Endodermal cell (in vitro differentiated cells): ENCODE results near the gene RAPH1. TPM values are rescaled to one million over a fixed set of nuclear protein-coding genes. Genes with fewer than 3 reads are reported as not detected.

Source experiments
- DNase-seq: peaks from one replicate; pipeline ENCODE4 v3.0.0-alpha.2; 2017
- H3K27ac ChIP-seq: 2 replicates; pipeline ENCODE4 v1.5.1; 2013; ENCODE audit warnings: mild to moderate bottlenecking, low read depth, low read length, moderate library complexity
- H3K27me3 ChIP-seq: 2 replicates; pipeline ENCODE4 v1.6.1; 2013; ENCODE audit warnings: mild to moderate bottlenecking, low read length, moderate library complexity; ENCODE audit not compliant: insufficient read depth, control insufficient read depth, poor library complexity, severe bottlenecking
- H3K36me3 ChIP-seq: 2 replicates; pipeline ENCODE4 v1.7.0; 2013; ENCODE audit warnings: mild to moderate bottlenecking, low read length, moderate library complexity; ENCODE audit not compliant: control insufficient read depth, insufficient read depth
- H3K4me1 ChIP-seq: one replicate; pipeline ENCODE4 v1.7.0; 2013; ENCODE audit warnings: low read length; ENCODE audit not compliant: control insufficient read depth, insufficient read depth
- H3K4me3 ChIP-seq: 2 replicates; pipeline ENCODE4 v1.5.1; 2013; ENCODE audit warnings: mild to moderate bottlenecking, low read length, moderate library complexity
- H3K9ac ChIP-seq: 2 replicates; pipeline ENCODE4 v1.6.1; 2013; ENCODE audit warnings: mild to moderate bottlenecking, low read length, moderate library complexity; ENCODE audit not compliant: poor library complexity, severe bottlenecking; ENCODE audit errors: extremely low read depth
- H3K9me3 ChIP-seq: 2 replicates; pipeline ENCODE4 v1.6.1; 2013; ENCODE audit warnings: mild to moderate bottlenecking, low read length, moderate library complexity; ENCODE audit not compliant: control insufficient read depth
- H3K27ac Mint-ChIP-seq: 2 replicates; pipeline ENCODE4 v1.8.0; 2020; ENCODE audit warnings: mixed read lengths
- H3K27me3 Mint-ChIP-seq: 2 replicates; pipeline ENCODE4 v1.8.0; 2021; ENCODE audit warnings: mild to moderate bottlenecking, mixed read lengths; ENCODE audit not compliant: insufficient read depth
- H3K36me3 Mint-ChIP-seq: 2 replicates; pipeline ENCODE4 v1.8.0; 2020; ENCODE audit warnings: low read depth, mixed read lengths
- H3K4me1 Mint-ChIP-seq: 2 replicates; pipeline ENCODE4 v1.8.0; 2020; ENCODE audit warnings: mixed read lengths
- H3K4me3 Mint-ChIP-seq: 2 replicates; pipeline ENCODE4 v1.8.0; 2020; ENCODE audit warnings: mild to moderate bottlenecking, moderate library complexity, mixed read lengths
- H3K9me3 Mint-ChIP-seq: 2 replicates; pipeline ENCODE4 v1.8.0; 2020; ENCODE audit warnings: mild to moderate bottlenecking, mixed read lengths
- CTCF ChIP-seq: fragments of 200-600 bp; sonication (generic); conservative IDR thresholded peaks from 2 replicates; pipeline ENCODE4 v1.5.0; 2021; ENCODE audit warnings: antibody characterized with exemption, mild to moderate bottlenecking
- WGBS, 2 experiments: methylation state at CpG; one replicate each; pipeline versions ENCODE4 v1.1.5 to v1.1.7; 2013; ENCODE audit warnings: missing lambda C conversion rate in 2 of 2, mixed read lengths in 1 of 2; ENCODE audit not compliant: insufficient coverage in 1 of 2, insufficient read length in 1 of 2; 5-methylcytosine and 5-hydroxymethylcytosine counted together
- total RNA-seq, 2 donors: library from RNA; stranded (reverse); fragmentation: NEBNext Ultra II Directional in 1 of 2; extraction: Animal tissue kit (Norgen Biotek cat#: 25700) in 1 of 2; gene quantifications; 2 replicates in 1 of 2; 3 replicates in 1 of 2; pipeline ENCODE4 v1.2.1, GENCODE V29; 2021

The RAPH1 gene
- total RNA-seq, 2 donors from 2014 or later = 23.5 to 24.6 TPM

DNA sequence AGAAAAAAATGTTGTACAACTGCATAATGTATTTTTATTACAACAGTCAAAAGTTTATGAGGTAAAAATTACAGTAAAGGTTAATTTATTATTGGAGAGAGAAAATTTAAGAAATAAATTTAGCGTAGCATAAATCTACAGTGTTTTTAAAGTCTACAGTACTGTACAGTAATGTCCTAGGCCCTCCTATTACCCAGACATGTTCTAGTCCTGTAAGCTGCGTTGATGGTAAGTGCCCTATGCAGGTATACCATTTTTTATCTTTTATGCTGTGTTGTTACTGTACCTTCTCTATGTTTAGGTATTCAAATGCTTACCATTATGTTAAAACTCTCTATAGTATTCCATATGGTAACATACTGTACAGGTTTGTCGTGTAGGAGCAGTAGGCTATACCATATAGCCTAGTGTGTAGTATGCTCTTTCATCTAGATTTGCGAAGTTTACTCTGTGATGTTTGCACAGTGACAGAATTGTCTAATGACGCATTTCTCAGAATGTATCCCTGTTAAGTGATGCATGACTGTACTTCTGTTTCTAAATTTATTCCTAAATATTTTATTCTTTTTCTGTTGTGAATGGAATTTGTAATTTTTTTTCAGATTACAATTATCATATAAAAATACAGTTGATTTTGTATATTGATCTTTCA is 182.4 kb downstream of the RAPH1 start:
- Mint-ChIP-seq H3K4me1 (peaks cover 2% of the 10 kb centered on the region), H3K27me3 (no peaks in the 10 kb centered on the region), H3K36me3 (peaks cover 26% of the 10 kb centered on the region), H3K4me3 (no peak overlapping the region), H3K27ac (no peak overlapping the region), H3K9me3 (no peaks in the 10 kb centered on the region)
- Histone ChIP-seq H3K36me3 (peaks cover 20% of the 10 kb centered on the region), H3K9ac (no peak overlapping the region), H3K9me3 (no peaks in the 10 kb centered on the region), H3K4me3 (no peak overlapping the region), H3K4me1 (no peaks in the 10 kb centered on the region), H3K27ac (no peak overlapping the region), H3K27me3 (no peaks in the 10 kb centered on the region)
- no peak for DNase-seq
- WGBS, 2 experiments = 77 to 97% methylated on average over 3 to 5 of the region's 5 CpGs
- no peak for TF ChIP-seq CTCF

DNA sequence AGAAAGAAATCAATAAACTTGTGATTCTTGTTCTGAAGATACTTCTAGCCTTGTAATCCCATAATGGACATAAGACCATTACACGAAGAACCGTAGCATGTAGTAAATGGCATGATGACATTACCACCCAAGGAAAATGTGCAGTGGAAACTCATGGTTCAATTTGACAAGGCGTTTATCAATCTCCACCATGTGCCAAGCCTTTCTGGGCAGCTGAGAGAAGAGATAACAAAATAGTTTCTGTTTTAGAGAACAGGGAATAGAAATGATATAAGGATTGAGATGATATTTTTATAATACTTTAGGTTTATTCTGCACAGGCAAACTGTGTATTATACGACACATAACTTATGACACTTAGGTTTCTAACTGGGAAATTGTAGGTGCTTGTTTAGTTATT is 187.7 kb downstream of the RAPH1 start:
- Mint-ChIP-seq H3K27ac (no peak overlapping the region), H3K4me1 (peaks cover 17% of the 10 kb centered on the region), H3K36me3 (peaks cover 32% of the 10 kb centered on the region), H3K27me3 (no peaks in the 10 kb centered on the region), H3K4me3 (no peak overlapping the region), H3K9me3 (no peaks in the 10 kb centered on the region)
- Histone ChIP-seq H3K4me1 (peaks cover 5% of the 10 kb centered on the region), H3K9ac (no peak overlapping the region), H3K27ac (no peak overlapping the region), H3K4me3 (no peak overlapping the region), H3K27me3 (no peaks in the 10 kb centered on the region), H3K9me3 (peaks cover 5% of the 10 kb centered on the region), H3K36me3 (peaks cover 13% of the 10 kb centered on the region)
- TF ChIP-seq CTCF = no peak
- 96 to 100% methylated on average over 3 to 4 of the region's 4 CpGs for WGBS, 2 experiments
- no peak for DNase-seq

DNA sequence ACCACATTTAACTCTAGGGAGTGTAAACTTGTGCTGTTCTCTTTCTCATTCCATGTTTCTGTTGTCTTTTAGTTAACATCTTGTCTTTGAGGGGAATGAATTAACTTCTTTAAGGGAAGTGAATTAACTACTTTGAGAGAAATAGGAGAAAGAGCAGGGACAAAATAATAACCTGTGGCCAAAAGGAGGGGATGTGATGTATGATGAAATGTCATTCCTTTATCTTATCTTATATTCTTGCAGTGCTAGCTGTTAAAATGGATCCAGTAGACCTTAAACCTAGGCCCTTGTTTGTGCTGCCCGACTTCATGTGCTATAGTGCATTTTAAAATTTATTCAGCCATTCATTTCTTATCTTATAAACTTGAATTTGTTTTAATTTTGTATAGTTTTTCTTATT is 188.5 kb downstream of the RAPH1 start:
- no peak for DNase-seq
- peaks cover 13% of the 10 kb centered on the region for H3K36me3 ChIP-seq
- H3K27ac Mint-ChIP-seq = no peak overlapping the region
- H3K27me3 Mint-ChIP-seq = no peaks in the 10 kb centered on the region
- WGBS, 2 experiments = 90% methylated on average over 1 of the region's 1 CpG; no CpG with 5 or more reads in 1 of the 2 experiments
- H3K4me1 ChIP-seq = peaks cover 5% of the 10 kb centered on the region
- H3K9me3 Mint-ChIP-seq = no peaks in the 10 kb centered on the region
- TF ChIP-seq CTCF = no peak
- peaks cover 5% of the 10 kb centered on the region for H3K9me3 ChIP-seq
- peaks cover 37% of the 10 kb centered on the region for H3K36me3 Mint-ChIP-seq
- no peaks in the 10 kb centered on the region for H3K27me3 ChIP-seq
- H3K9ac ChIP-seq = no peak overlapping the region
- H3K4me3 ChIP-seq = no peak overlapping the region
- H3K27ac ChIP-seq = no peak overlapping the region
- no peak overlapping the region for H3K4me3 Mint-ChIP-seq
- peaks cover 17% of the 10 kb centered on the region for H3K4me1 Mint-ChIP-seq
